NCI-H2227 treated with DMSO at 0.1 percent for 48 hours (cell line): ENCODE results near the gene FERD3L.
"Not testable (repeated sequence)": the region's sequence is repeated elsewhere in the genome, so short reads cannot be mapped to it uniquely, and the experiment has no call there.

Experiments
- DNase-seq: peaks from one replicate; lab custom pipeline; 2025; lab: John Stamatoyannopoulos, UW

The FERD3L gene, protein sequence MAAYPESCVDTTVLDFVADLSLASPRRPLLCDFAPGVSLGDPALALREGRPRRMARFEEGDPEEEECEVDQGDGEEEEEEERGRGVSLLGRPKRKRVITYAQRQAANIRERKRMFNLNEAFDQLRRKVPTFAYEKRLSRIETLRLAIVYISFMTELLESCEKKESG

DNA sequence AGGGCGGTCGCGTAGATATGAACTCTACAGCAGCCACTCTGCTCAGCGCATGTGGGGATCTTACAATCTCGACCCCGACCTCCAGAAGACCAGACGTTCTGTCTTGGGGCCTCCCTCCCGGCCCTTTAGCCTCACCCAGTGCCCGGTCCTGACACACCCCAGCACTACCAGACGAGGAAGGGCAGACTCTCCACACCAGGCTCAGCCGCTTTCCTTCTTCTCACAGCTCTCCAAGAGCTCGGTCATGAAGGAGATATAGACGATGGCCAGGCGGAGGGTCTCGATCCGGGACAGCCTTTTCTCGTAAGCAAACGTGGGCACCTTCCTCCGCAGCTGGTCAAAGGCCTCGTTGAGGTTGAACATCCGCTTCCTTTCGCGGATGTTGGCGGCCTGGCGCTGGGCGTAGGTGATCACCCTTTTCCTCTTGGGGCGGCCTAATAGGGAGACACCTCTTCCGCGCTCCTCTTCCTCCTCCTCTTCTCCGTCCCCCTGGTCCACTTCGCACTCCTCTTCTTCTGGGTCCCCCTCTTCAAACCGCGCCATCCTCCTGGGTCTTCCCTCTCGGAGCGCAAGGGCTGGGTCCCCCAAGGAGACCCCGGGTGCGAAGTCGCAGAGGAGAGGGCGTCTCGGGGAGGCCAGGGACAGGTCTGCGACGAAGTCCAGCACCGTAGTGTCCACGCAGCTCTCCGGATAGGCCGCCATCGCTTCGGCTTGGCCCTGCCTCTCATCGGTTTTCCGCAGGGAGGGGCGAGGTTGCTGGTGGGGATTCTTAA is at the start of gene FERD3L:
Gene FERD3L, minus strand, starts transcription at position 761 of the 773 bp plus-strand sequence. Its CDS starts 59 bp downstream, at position 702.
- DNase-seq, result no peak

GRCh38 chr7:19194417-19194816 is 49.2 kb upstream of the FERD3L start:
- DNase-seq, result not testable (repeated sequence)

GRCh38 chr7:19181634-19182033 is 36.4 kb upstream of the FERD3L start:
- DNase-seq, result no peak

DNA sequence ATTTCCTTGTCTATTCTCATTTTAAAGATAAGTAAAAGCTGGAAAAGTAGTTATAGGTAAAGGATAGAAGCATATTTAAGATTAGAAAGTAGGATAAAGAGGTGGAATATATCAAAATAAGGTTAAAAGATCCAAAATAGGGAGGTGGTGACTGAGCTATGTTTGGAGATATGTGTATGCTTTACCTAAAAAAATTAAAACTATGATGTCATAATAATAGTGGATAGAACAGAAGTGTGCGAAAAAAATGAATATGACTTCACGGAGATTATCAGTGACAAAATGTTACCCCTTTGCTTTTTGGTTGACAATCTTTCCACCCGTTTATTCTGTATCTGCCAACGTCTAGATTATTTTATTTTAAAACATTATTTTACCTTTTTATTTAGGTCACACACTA is 33.4 kb upstream of the FERD3L start:
- DNase-seq, result no peak

GRCh38 chr7:19177269-19177668 is 32.0 kb upstream of the FERD3L start:
- no peak for DNase-seq

GRCh38 chr7:19175241-19175640 is 30.0 kb upstream of the FERD3L start:
- no peak for DNase-seq

DNA sequence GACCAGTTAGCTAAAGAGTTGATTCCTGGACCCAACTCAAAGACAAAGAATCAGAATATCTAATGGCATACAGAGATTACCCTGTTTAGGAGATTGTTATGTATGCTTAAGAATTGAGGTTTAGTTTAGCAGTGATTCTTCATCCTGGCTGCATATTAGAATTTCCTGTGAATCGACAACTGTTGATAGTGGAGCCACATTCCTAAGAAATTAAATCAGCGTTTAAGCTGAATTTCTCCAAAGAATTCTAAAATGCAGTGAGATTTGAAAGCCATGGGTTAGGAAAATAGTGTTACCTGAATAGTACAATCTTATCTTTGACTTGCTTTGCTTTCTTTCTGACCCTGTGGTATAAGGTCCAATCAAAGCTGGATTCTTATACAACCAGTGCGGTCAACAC is 16.4 kb upstream of the FERD3L start:
- no peak for DNase-seq

GRCh38 chr7:19146699-19147098 is 1.5 kb upstream of the FERD3L start:
- no peak for DNase-seq

- no peak for DNase-seq
These were observed 354 bp upstream of the FERD3L start for GRCh38 chr7:19145434-19146115.

DNA sequence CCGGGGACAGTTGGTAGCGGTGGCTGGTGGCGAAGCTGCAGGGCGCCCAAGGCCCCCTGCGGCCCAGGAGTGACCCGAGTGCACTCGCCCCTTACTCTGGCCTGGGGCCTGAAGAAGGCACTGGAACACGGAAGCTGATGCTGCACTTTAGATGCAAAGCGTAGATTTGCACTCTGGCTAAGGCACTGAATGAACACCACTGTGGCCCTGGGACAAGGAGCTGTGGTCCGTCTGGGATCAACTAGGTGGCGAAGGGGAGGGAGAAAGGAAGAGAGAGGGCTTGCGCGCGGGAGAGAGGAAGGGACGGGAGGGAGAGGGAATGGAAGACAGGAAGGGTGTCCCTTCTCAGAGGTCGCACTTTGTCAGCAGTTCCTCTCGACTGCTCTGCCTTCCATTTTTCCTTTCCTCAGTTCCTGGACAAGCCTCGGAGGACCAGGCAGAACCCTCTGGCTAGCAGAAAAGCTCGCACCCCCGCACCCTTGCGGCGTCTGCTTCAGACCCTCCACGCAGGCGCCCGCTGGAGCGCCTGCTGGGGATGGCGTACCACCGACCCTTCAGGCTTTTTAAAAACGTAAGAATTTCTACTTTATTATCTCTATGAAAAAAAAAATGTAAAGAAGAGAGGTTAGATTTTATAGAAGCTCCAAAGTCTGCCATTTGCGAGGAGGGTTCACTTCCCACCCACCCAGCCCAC is 1.2 kb downstream of the FERD3L start:
- no peak for DNase-seq

GRCh38 chr7:19139706-19140327 is 5.4 kb downstream of the FERD3L start:
- DNase-seq, result no peak

GRCh38 chr7:19133886-19134285 is 11.3 kb downstream of the FERD3L start:
- DNase-seq, result no peak

DNA sequence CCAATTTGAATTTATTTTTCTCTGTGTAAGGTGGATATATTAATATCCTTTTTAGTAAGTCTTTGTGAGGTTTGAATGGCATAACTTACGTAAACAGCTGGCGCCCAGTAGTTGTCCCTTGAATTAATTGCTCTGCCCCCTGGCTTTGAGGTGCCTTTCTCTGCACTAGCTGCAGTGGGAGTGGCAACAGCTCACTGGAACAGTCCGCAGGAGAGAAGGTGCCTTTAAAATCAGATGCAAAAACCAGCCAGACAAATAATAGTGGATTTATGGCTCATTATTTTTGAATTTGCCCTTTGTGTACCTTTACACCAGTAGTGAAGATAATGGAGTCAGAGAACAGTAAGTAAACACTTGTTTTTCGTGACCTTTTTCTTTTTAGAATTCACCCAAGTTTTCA is 11.8 kb downstream of the FERD3L start:
- no peak for DNase-seq

DNA sequence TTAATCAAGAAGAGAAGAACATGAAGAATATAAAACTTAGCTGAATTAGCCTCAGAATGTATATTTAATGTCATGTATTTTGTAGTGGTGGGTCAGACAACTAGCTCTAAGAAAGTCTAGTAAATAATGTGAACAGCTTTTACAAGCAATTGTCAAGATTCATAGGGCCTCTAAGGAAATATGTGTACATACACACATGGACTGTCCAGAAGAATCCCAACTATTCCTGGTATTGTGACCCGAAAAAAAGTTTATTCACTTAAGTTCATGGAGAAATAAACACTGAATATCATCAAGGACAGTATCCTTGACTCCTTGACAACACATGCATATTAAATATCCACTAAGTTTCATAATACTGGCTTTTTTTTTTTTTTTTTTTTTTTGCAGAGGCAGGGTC is 16.4 kb downstream of the FERD3L start:
- DNase-seq, result no peak

GRCh38 chr7:19121977-19122588 is 23.1 kb downstream of the FERD3L start:
- peak; percentile 24 for DNase-seq

DNA sequence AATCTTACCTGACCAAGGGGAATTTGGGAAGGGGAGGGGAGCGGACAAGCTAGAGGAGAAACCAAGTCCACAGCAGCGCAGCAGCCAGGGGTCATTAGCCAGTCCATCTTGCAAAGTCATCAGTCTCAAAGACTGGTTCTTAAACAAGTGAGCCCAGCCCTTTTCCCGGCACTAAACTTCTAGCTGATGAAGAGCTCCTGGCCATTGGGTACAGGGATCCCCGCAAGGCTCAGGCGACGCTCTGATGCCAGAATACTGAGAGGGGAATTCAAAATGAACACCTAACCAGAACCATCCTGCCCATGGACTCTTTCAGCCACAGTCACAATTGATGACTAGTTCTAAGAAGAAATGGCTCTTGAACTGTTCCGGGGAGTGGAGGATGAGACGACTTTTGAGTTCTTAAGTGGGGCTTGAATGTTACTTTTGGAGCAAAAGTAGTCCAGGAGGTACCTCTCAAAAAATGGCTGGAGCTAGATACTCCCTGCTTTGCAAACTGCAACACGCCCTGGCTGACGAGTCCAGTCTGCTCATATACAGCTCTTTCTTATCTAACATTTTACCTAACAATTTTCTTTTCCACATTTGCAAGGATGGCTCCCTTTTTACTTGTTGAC is 25.2 kb downstream of the FERD3L start:
- no peak for DNase-seq

DNA sequence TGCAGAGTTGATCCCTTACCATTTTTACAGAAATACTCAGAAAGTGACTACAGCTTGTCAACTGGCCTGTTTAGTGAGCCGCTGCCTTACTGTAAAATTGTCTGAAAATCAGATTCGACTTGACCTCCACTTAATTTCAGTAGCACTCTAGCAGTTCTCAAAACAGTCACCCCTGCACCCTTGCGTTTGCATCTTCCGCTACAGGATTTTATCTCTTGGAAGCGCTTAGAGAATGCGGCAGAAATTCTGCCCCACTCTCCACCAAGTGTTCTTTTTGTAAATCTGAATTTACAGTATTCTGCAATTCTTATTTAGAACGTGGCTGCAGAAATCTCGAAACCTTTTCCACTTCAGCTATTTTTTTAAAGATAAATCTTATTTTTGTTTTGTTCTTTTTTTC is 25.8 kb downstream of the FERD3L start:
- no peak for DNase-seq

DNA sequence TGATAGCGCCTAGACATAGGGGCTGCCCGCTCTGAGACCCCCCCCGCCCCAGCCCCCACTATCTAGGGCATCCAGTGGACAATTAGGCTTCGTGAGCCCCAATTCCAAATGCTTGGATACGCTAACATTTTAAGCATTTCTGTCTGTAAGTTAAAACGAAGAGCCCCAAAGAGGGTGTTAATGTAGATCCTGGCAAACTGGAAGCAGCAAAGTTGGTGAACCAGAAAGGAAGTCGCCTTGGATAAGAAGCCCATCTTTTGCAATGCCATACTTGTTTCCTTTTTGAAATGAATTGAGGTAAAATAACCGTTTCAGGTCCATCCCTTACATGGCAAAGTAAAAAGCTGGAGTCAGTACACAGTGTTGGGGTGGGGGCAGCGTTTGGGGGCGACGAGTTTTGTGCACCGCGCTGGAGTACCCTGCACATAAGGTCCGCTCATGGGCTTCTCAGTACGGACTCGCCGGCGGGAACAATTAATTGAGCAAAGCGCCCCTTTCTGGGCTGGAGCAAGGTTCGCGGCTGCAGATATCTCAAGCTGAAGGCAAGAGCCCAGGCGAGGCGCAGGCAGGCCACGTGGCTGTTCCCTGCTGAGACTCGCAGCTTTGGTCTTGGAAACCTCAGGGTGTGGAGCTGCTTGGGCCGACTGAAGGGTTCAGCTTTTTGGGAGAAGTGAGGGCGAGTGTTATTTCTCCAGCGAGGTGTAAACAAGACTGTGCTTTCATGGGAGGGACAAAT is 26.4 kb downstream of the FERD3L start:
- DNase-seq, result no peak

- DNase-seq, result no peak
These were observed 27.2 kb downstream of the FERD3L start for GRCh38 chr7:19117870-19118608.
